SU-DHL-6 (cell line): Measurements from ENCODE around the gene ROR1.

Source experiments
- H2AFZ ChIP-seq: fragments of 200-600 bp; sonication (generic); 2 replicates; pipeline ENCODE4 v1.6.1; 2014; ENCODE audit warnings: low read depth, mild to moderate bottlenecking, moderate library complexity, mixed read lengths, antibody characterized with exemption, low read length; ENCODE audit not compliant: severe bottlenecking
- H3F3A ChIP-seq: fragments of 200-600 bp; shearing (Covaris generic); 2 replicates; pipeline ENCODE4 v1.6.0; 2016; ENCODE audit warnings: antibody characterized with exemption, mild to moderate bottlenecking; ENCODE audit not compliant: insufficient read depth
- H3K27ac ChIP-seq: fragments of 200-600 bp; sonication (generic); 2 replicates; pipeline ENCODE4 v1.5.1; 2016; ENCODE audit warnings: low read depth, mild to moderate bottlenecking, low read length, moderate library complexity, mixed read lengths
- H3K27me3 ChIP-seq: fragments of 200-600 bp; sonication (generic), shearing (Covaris generic); 2 replicates; pipeline ENCODE4 v1.6.0; 2014; ENCODE audit warnings: mild to moderate bottlenecking, low read length
- H3K36me3 ChIP-seq: fragments of 200-600 bp; sonication (generic); 2 replicates; pipeline ENCODE4 v1.6.1; 2014; ENCODE audit warnings: mild to moderate bottlenecking, low read length, mixed read lengths
- H3K4me2 ChIP-seq: fragments of 300-600, 200-600 bp; shearing (Covaris generic), sonication (generic); 2 replicates; pipeline ENCODE4 v1.6.0; 2014; ENCODE audit warnings: low read length, low read depth, mild to moderate bottlenecking; ENCODE audit not compliant: poor library complexity, severe bottlenecking
- H3K4me3 ChIP-seq: fragments of 200-600 bp; sonication (generic); 2 replicates; pipeline ENCODE4 v1.5.1; 2014; ENCODE audit warnings: antibody characterized with exemption, low read length, mild to moderate bottlenecking, mixed read lengths; ENCODE audit not compliant: insufficient read depth, poor library complexity, severe bottlenecking
- H3K79me2 ChIP-seq: fragments of 200-600 bp; sonication (generic); 2 replicates; pipeline ENCODE4 v1.6.1; 2014; ENCODE audit warnings: mild to moderate bottlenecking, low read length, moderate library complexity; ENCODE audit not compliant: insufficient read depth
- H3K9ac ChIP-seq: fragments of 200-600 bp; sonication (generic); 2 replicates; pipeline ENCODE4 v1.7.0; 2014; ENCODE audit warnings: mild to moderate bottlenecking, low read length
- H3K9me2 ChIP-seq: fragments of 200-600 bp; sonication (generic); replicated peaks from 2 replicates; pipeline ENCODE4 v1.6.1; 2014; ENCODE audit warnings: low read length; ENCODE audit not compliant: insufficient read depth
- H3K9me3 ChIP-seq: fragments of 200-600 bp; sonication (generic); 2 replicates; pipeline ENCODE4 v1.6.1; 2014; ENCODE audit warnings: low read length, mixed read lengths; ENCODE audit not compliant: insufficient read depth
- H4K20me1 ChIP-seq: fragments of 200-600 bp; sonication (generic); 2 replicates; pipeline ENCODE4 v1.6.1; 2014; ENCODE audit warnings: low read depth, mild to moderate bottlenecking, antibody characterized with exemption, low read length, moderate library complexity, mixed read lengths
- EZH2phosphoT487 ChIP-seq: fragments of 200-600 bp; sonication (generic), shearing (Covaris generic); conservative IDR thresholded peaks from 2 replicates; pipeline ENCODE4 v1.6.1; 2018; ENCODE audit warnings: mild to moderate bottlenecking, antibody characterized with exemption, low read length, moderate library complexity, mixed read lengths
- TF ChIP-seq, protein P1 (sequence below): fragments of 200-600 bp; sonication (generic); IDR thresholded peaks from one replicate; pipeline ENCODE4 v1.5.1; 2017; ENCODE audit warnings: antibody characterized with exemption, mild to moderate bottlenecking, low read length, moderate library complexity; ENCODE audit not compliant: insufficient read depth, poor library complexity, severe bottlenecking

The ROR1 gene

DNA sequence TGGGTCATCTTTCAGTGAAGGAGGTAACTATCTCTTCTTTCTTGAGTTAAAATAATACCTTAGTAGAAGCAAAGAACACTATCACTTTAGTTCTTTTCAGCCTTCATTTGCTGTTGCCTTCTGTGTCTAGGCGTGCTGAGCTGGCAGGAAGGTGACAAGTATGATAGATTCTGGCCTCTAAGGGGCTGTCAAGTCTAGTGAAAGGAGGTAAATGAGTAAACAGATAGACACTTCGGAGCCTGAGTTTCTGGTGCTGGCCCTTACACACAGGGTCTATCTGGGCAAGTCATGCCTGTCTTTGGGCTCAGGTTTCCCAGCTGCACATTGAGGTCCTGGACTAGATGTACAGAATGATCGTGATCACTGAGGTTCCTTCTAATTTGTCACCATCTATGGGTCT is 89.3 kb downstream of the ROR1 start:
- Histone ChIP-seq H3K79me2 (no peaks in the 10 kb centered on the region), H3K27me3 (no peaks in the 10 kb centered on the region), H3K4me2 (no peak overlapping the region), H3K9ac (no peak overlapping the region), H3K9me2 (no peaks in the 10 kb centered on the region), H3K27ac (no peak overlapping the region), H2AFZ (no peak overlapping the region), H4K20me1 (no peaks in the 10 kb centered on the region), H3K36me3 (no peaks in the 10 kb centered on the region), H3F3A (no peaks in the 10 kb centered on the region), H3K9me3 (no peaks in the 10 kb centered on the region), H3K4me3 (no peak overlapping the region)
- TF ChIP-seq EZH2phosphoT487 = no peak
- TF ChIP-seq, protein P1, sequence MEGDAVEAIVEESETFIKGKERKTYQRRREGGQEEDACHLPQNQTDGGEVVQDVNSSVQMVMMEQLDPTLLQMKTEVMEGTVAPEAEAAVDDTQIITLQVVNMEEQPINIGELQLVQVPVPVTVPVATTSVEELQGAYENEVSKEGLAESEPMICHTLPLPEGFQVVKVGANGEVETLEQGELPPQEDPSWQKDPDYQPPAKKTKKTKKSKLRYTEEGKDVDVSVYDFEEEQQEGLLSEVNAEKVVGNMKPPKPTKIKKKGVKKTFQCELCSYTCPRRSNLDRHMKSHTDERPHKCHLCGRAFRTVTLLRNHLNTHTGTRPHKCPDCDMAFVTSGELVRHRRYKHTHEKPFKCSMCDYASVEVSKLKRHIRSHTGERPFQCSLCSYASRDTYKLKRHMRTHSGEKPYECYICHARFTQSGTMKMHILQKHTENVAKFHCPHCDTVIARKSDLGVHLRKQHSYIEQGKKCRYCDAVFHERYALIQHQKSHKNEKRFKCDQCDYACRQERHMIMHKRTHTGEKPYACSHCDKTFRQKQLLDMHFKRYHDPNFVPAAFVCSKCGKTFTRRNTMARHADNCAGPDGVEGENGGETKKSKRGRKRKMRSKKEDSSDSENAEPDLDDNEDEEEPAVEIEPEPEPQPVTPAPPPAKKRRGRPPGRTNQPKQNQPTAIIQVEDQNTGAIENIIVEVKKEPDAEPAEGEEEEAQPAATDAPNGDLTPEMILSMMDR = no peak

DNA sequence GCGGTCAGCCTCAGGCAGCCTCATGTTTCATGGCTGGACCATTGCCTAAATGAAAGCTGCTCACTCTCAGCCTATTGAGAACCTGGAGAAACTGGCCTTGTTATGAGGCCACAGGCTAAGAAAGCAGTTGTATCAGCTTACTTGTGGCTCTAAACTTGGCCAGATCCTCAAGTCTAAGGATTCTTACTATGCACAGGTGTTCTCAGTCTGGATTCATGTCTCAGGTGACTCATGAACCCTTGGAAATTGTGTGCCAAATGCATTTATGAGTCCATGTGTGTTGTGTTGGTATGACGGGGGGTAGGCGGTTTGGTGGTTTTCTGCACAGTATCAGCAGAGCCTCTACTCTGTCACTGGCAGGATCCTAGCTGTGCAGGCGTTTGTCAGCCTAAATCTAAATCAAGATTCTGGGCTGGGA is 90.4 kb downstream of the ROR1 start:
- TF ChIP-seq EZH2phosphoT487 = no peak
- TF ChIP-seq, protein P1 = no peak
- no peak overlapping the region for H3K4me3 ChIP-seq
- no peak overlapping the region for H3K27ac ChIP-seq

DNA sequence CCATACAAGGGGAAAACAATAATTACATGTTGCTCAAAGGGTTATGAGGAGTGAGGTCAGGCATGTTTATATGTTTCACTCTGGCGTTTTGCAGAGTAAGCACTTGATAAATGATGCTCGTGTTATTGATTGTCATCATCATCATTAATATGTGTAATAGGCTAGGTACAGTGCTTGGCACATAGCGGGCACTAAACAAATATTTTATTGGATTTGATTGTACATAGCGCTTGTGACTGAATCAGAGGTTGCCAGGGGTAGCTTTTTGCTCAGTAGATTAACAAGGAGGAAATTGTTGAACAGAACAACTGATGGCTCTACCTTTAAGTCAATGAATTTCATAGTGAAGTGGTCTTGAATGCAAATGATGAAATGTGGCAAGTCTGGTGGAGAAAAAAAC is 91.7 kb downstream of the ROR1 start:
- no peaks in the 10 kb centered on the region for H3K36me3 ChIP-seq
- H3K4me3 ChIP-seq = no peak overlapping the region
- no peak for TF ChIP-seq EZH2phosphoT487
- TF ChIP-seq, protein P1 = no peak
- no peaks in the 10 kb centered on the region for H3F3A ChIP-seq
- no peak overlapping the region for H3K27ac ChIP-seq
- H2AFZ ChIP-seq = no peak overlapping the region
- no peaks in the 10 kb centered on the region for H3K9me2 ChIP-seq
- H3K4me2 ChIP-seq = no peak overlapping the region
- H3K79me2 ChIP-seq = no peaks in the 10 kb centered on the region
- no peaks in the 10 kb centered on the region for H3K27me3 ChIP-seq
- no peaks in the 10 kb centered on the region for H4K20me1 ChIP-seq
- no peaks in the 10 kb centered on the region for H3K9me3 ChIP-seq
- H3K9ac ChIP-seq = no peak overlapping the region

More for the DNA sequence above, 90.4 kb downstream of the ROR1 start:
- no peaks in the 10 kb centered on the region for H3F3A ChIP-seq
- H3K9me2 ChIP-seq = no peaks in the 10 kb centered on the region
- no peak overlapping the region for H3K9ac ChIP-seq
- no peaks in the 10 kb centered on the region for H4K20me1 ChIP-seq
- H3K36me3 ChIP-seq = no peaks in the 10 kb centered on the region
- H3K27me3 ChIP-seq = no peaks in the 10 kb centered on the region
- no peak overlapping the region for H2AFZ ChIP-seq
- no peak overlapping the region for H3K4me2 ChIP-seq
- H3K9me3 ChIP-seq = no peaks in the 10 kb centered on the region
- H3K79me2 ChIP-seq = no peaks in the 10 kb centered on the region

DNA sequence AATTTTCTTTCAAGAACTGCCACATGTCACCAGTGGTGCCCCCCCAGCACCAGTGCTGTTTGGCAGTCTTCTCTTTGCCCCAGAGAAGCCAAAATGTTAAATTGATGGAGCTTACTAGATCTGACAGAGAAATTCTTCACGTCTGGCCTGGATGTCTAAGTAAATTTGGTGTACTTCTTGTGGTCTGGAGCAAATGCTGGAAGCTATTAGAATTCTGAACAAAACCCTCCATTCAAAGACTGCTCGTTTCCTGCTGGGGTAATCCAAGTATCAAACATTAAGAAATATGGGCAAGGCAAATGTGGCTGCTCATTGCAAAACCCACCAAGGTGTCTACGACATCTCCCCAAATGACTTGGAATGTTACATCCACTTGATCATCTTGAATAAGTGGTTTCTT is 92.3 kb downstream of the ROR1 start:
- TF ChIP-seq, protein P1 = no peak
- TF ChIP-seq EZH2phosphoT487 = no peak
- no peak overlapping the region for H2AFZ ChIP-seq
- H3K79me2 ChIP-seq = no peaks in the 10 kb centered on the region
- no peaks in the 10 kb centered on the region for H3K36me3 ChIP-seq
- no peaks in the 10 kb centered on the region for H4K20me1 ChIP-seq
- no peaks in the 10 kb centered on the region for H3K9me3 ChIP-seq
- H3K9me2 ChIP-seq = no peaks in the 10 kb centered on the region
- no peaks in the 10 kb centered on the region for H3F3A ChIP-seq
- no peaks in the 10 kb centered on the region for H3K27me3 ChIP-seq
- H3K4me2 ChIP-seq = no peak overlapping the region
- H3K27ac ChIP-seq = no peak overlapping the region
- no peak overlapping the region for H3K9ac ChIP-seq
- H3K4me3 ChIP-seq = no peak overlapping the region
